GM19328 (cell line): ENCODE results near the gene ELP4.
"Not testable (repeated sequence)": the region's sequence is repeated elsewhere in the genome, so short reads cannot be mapped to it uniquely, and the experiment has no call there.

Experiments used
- ATAC-seq: cut with Tn5 transposase; IDR thresholded peaks from one replicate; pipeline ENCODE4 v1.9.1; 2021; ENCODE audit warnings: mild to moderate bottlenecking, moderate library complexity; ENCODE audit not compliant: unreplicated experiment

Gene ELP4

DNA sequence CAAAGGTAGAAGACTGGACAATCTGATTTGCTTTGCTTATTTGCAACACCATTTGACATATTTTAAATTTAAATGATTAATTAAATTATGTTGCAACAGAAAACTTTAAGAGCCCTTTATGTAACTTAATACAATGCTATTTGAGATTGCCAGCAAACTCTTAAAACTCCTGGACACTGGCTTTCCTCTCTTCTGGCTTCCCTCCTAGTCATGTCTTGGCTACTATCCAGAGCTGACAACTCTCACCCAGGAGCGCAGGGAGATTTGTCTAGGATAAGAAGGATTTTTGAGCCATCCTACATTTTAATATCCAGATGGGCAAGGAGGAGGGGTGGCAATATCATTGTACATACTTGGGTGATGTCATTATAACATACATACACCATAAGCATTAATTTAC lies 134.3 kb downstream of the ELP4 start:
- no peak for ATAC-seq

GRCh38 chr11:31645747-31646146 lies 136.2 kb downstream of the ELP4 start:
- ATAC-seq = no peak

DNA sequence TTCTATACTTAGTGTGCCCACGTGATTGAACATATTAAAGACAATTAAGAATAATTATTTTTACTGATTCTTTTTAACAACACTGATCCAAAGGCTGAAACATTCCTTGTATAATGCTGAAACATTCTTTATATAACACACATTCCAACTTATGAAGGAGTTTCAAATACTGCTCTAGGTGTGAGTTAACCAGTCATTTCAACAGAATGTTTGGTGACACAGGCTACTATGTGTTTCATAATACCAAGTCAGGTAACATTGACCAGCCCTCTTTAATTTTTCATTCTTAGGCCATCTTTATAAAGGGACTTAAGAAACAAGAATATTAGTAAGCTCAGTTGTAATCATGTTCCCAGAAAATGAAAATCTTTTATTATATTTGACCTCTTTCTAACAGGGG lies 136.6 kb downstream of the ELP4 start:
- no peak for ATAC-seq

DNA sequence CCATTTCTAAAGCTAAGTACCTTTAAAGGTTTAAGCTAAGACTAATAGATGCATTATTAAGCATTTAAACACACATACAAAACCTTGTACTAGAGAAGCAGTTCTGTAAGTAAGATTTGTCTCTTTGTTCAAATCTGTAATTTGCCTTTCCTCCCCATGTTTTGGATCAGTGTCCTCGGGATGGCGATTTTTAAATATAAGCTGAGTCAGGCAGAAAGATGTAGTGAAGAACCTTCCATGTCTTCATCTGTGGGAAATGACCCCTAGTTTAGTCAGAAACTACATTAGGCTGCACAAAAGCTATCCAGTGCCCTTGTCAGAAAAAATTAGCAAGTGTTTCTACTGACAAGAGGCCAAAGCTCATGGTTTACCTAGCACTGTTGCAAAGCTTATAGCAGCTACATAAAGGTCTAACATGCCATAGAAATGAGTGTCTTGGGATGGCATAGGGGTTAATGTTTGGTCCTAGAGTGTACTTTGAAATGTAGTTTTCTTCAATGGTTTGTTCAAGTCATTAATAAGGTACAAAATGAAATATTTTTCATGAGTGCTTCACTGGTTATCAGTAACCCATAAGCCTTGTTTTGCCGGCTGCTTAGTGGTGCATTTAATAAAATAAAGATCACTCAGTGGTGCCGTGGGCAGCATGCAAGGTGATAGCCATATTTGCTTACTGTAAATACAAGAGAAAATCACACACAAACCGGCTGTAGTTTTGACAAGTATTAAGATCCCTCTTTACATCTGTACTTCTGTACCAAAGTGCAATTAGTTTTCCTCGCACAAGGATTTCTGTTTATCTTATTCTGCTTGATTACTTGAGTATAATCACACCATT lies 139.8 kb downstream of the ELP4 start:
- ATAC-seq = no peak

DNA sequence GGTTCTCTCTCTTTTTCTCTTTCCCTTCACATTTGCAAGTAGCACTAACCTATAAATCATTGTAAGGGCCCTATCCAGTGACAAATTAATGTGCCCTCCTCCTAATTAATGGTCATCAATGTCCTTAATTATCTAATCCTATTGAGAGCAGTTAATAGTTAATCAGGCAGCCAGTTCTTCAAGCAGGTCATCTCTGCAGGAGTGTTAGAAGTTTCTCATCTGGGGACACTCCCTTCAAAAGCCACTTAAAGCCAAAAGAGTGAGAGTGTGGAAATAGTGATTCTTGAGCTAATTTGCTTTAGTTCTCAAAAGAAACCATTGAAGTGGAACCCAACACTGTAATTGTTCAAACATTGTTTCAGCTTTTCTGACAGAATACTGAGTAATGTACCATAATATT lies 141.6 kb downstream of the ELP4 start:
- no peak for ATAC-seq

GRCh38 chr11:31651822-31652221 lies 142.3 kb downstream of the ELP4 start:
- ATAC-seq = no peak

DNA sequence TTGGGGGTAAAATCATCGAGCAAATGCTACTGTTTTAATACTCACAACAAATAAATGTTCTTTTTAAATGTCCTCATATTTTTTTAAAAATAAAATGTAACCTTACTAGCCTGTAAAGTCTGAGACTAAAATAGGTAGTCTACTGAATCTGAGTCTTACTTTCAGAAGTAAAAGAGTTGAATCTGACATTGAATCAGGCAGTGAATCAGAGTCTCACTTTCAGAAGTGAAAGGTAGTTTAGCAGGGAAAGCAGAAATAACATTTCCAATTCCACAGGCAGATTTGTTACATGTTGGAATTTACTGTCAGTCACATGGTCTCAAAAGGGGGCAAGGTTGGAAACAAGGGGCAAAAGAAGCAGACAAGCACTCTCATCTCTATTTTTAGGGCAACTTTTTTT lies 143.0 kb downstream of the ELP4 start:
- ATAC-seq = no peak

- ATAC-seq = no peak
Observed at GRCh38 chr11:31655483-31655882, 145.9 kb downstream of the ELP4 start.

DNA sequence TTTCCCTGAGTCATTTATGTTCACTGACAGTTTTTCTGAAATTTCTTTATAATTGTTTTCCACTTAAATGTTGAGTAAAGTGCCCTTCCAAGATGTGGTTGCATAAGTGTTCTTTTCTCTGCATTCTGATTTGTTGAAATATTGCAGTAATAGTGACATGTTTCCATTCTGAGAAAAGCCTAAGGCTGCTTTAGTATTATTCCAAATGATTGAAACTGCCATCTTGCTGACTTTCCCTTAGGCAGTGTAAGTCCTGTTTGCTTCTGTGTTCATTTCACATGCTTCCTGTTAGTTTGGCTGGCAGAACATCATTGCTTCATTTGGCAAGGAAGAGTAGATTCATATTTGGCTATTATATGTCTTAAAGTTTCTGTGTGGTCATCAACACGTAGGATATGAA lies 146.5 kb downstream of the ELP4 start:
- ATAC-seq = no peak

DNA sequence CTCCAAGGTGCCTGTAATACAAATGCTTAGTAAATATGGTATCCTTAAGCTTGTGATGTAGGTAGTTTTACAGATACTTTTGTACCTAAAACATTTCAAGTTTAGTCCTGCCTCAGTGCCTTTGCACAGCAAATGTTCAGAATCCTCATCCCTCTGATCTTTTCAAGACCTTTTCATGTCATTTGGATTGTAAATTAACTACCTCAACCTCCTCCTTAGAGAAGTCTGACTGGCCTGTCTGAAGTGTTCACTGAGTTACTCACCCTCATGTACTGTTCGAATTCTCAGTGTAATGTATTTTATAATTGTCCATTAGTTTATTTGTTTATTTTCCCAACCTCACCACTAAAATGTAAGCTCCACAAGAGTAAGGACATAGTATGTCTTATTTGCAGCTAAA lies 147.5 kb downstream of the ELP4 start:
- no peak for ATAC-seq

- no peak for ATAC-seq
Observed at GRCh38 chr11:31664129-31664528, 154.6 kb downstream of the ELP4 start.

GRCh38 chr11:31664954-31665353 lies 155.4 kb downstream of the ELP4 start:
- no peak for ATAC-seq

GRCh38 chr11:31671681-31672080 lies 162.1 kb downstream of the ELP4 start:
- ATAC-seq = no peak

GRCh38 chr11:31673108-31673507 lies 163.5 kb downstream of the ELP4 start:
- ATAC-seq = not testable (repeated sequence)

DNA sequence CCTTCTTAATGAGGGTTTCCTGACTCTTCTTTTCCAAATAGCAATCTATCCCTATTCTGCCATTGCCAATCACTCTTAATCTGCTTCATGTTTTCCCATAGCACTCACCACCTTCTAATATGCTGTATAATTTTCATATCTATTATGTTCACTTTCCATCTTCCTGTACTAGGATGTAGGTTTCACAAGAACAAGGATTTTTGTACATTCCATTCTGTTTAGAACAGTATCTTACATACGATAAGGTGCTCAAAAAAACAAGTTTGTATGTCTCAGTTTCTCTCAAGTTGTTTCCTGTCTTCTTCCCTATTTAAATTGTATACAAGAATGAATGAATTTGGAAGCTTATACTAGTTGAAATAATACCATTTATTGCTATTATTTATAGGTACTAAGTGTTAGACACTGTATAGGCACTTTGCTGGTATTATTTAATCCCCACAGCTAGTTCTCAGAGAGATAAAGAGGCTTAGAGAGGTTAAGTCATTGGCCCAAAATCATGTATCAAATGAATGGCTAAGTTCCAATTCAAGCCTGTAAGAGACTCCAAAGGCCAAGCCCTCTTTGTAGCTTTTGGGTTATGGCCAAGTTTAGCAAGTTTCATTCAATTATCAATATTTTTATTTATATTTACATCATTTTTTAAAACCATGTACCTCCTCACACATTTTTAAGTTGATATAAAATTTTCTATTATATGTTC lies 166.9 kb downstream of the ELP4 start:
- no peak for ATAC-seq

GRCh38 chr11:31680770-31681169 lies 171.2 kb downstream of the ELP4 start:
- no peak for ATAC-seq

GRCh38 chr11:31687256-31687655 lies 177.7 kb downstream of the ELP4 start:
- no peak for ATAC-seq

GRCh38 chr11:31687861-31688260 lies 178.3 kb downstream of the ELP4 start:
- ATAC-seq = no peak

DNA sequence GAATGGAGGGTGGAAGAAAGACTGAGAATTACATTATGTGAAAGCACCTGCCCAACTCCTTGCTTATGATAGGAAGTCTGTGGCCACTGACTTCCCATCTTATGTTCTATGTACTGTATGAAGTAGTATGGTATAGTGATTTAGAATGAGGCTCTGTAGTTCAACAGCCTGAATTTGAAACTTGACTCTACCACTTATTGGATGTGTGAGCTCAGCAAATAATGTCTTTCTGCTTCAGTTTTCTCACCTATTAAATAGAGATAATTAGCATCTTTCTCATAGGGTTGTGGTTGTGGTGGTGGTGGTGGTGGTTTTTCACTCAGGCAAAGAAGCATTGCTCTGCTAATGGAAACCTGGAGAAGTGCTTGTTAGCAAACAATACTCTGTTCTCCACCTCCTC lies 180.0 kb downstream of the ELP4 start:
- ATAC-seq = no peak

- ATAC-seq = no peak
Observed at GRCh38 chr11:31690041-31690440, 180.5 kb downstream of the ELP4 start.

DNA sequence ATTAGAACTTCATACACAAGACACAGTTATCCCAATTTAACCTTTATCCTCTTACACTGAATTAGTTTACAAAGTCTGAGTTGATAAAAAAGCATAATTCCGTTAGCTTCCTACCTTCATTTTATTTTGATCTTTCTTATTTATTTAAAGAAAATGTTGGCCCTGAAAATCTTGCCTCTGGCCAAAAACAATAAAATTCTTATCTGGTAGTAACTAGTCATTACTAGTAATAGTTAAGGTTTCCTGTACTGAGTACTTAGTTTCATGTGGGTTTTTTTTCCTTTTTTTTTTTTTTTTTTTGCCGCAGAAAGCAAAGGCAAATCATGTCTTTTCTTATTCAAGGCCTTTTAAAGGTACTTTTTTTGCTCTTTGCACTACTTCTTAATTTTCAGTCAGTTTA lies 180.9 kb downstream of the ELP4 start:
- no peak for ATAC-seq

GRCh38 chr11:31692466-31692865 lies 182.9 kb downstream of the ELP4 start:
- ATAC-seq = no peak
